Endothelial cell of umbilical vein (primary cell): ENCODE measurements around the gene ZNRF1. TPM values are rescaled to one million over a fixed set of nuclear protein-coding genes. Genes with fewer than 3 reads are reported as not detected.
A peak's percentile ranks its signal among the peaks of the same experiment; 100 is the strongest.

Experiments
- BruUV-seq: library from RNA; stranded (reverse); fragments of 400-500 nt; replicated peaks from 2 replicates; lab custom pipeline; 2021; lab: Mats Ljungman, UMichigan
- CTCF ChIA-PET: fragments of 300-600, 350-600 bp; sonication (Branson Sonifier 250); formaldehyde crosslinking; loops from one replicate; lab custom pipeline; 2021; ENCODE audit warnings: antibody characterized with exemption, inconsistent platforms; lab: Charles Lee
- POLR2A ChIA-PET: fragments of 300-600, 350-600 bp; sonication (Branson Sonifier 250); formaldehyde crosslinking; loops from one replicate; lab custom pipeline; 2021; ENCODE audit warnings: antibody characterized with exemption, inconsistent platforms; lab: Charles Lee
- DNase-seq: peaks from one replicate; pipeline ENCODE4 v3.0.0-alpha.2; 2011; ENCODE audit warnings: low read depth, low spot score
- FAIRE-seq: peaks from 2 replicates; lab custom pipeline; 2011; peaks lifted over from hg19 to GRCh38; lab: Jason Lieb, UNC
- H2AFZ ChIP-seq: 2 replicates; pipeline ENCODE4 v1.6.0; 2012; ENCODE audit warnings: low read depth, low read length, control low read depth, inconsistent platforms
- H3K27ac ChIP-seq: 2 replicates; pipeline ENCODE4 v1.5.1; 2011; ENCODE audit warnings: low read depth, mild to moderate bottlenecking, control low read depth, low read length, moderate library complexity; ENCODE audit not compliant: insufficient read depth
- H3K27me3 ChIP-seq, 2 experiments: 2 replicates each; pipeline versions ENCODE4 v1.6.0 to v1.6.1; 2011; ENCODE audit warnings: low read length in 2 of 2, mixed read lengths in 1 of 2; ENCODE audit not compliant: control insufficient read depth in 2 of 2, insufficient read depth in 2 of 2
- H3K36me3 ChIP-seq, 2 experiments: 2 replicates in 1 of 2; 3 replicates in 1 of 2; pipeline ENCODE4 v1.5.1; 2011; ENCODE audit warnings: low read length in 2 of 2, mild to moderate bottlenecking in 1 of 2, moderate library complexity in 1 of 2; ENCODE audit not compliant: control insufficient read depth in 2 of 2, insufficient read depth in 2 of 2; ENCODE audit errors: extremely low read depth in 1 of 2
- H3K4me1 ChIP-seq: 3 replicates; pipeline ENCODE4 v1.5.1; 2011; ENCODE audit warnings: mild to moderate bottlenecking, low read length; ENCODE audit not compliant: control insufficient read depth, insufficient read depth; ENCODE audit errors: extremely low read depth
- H3K4me2 ChIP-seq: 2 replicates; pipeline ENCODE4 v1.6.1; 2011; ENCODE audit warnings: low read length, control low read depth, mixed read lengths; ENCODE audit not compliant: insufficient read depth
- H3K4me3 ChIP-seq, 3 experiments: fragments of 200-600 bp in 1 of 3; sonication (generic), shearing (Covaris generic) in 1 of 3; replicated peaks in 1 of 3; 2 replicates each; pipeline ENCODE4 v1.5.1; 2011 to 2016; ENCODE audit warnings: control low read depth in 3 of 3, low read length in 3 of 3, mild to moderate bottlenecking in 2 of 3, inconsistent platforms in 1 of 3, low read depth in 1 of 3, moderate library complexity in 1 of 3; ENCODE audit not compliant: insufficient read depth in 1 of 3
- H3K79me2 ChIP-seq: 2 replicates; pipeline ENCODE4 v1.6.0; 2012; ENCODE audit warnings: low read length, inconsistent platforms; ENCODE audit not compliant: control insufficient read depth, insufficient read depth
- H3K9ac ChIP-seq: replicated peaks from 2 replicates; pipeline ENCODE3; 2011; ENCODE audit warnings: low read length, control low read depth; ENCODE audit not compliant: insufficient read depth; ENCODE audit errors: extremely low read depth
- H3K9me1 ChIP-seq: replicated peaks from 3 replicates; pipeline ENCODE4 v1.6.0; 2011; ENCODE audit warnings: mild to moderate bottlenecking, low read length; ENCODE audit not compliant: control insufficient read depth, insufficient read depth; ENCODE audit errors: extremely low read depth
- H3K9me3 ChIP-seq: replicated peaks from 2 replicates; pipeline ENCODE4 v1.5.1; 2012; ENCODE audit warnings: low read length, inconsistent platforms; ENCODE audit not compliant: control insufficient read depth, insufficient read depth
- H4K20me1 ChIP-seq: replicated peaks from 2 replicates; pipeline ENCODE3; 2011; ENCODE audit warnings: mild to moderate bottlenecking, low read length; ENCODE audit not compliant: control insufficient read depth, insufficient read depth; ENCODE audit errors: extremely low read depth
- CTCF ChIP-seq, 2 donors: IDR thresholded peaks; 1 replicate in 1 of 2; 2 replicates in 1 of 2; pipeline ENCODE4 v1.5.1; 2011; ENCODE audit warnings: low read length in 2 of 2, mild to moderate bottlenecking in 2 of 2, moderate library complexity in 2 of 2, control low read depth in 1 of 2, inconsistent platforms in 1 of 2, low read depth in 1 of 2; ENCODE audit not compliant: insufficient read depth in 1 of 2; ENCODE audit errors: extremely low read depth in 1 of 2
- EZH2 ChIP-seq: IDR thresholded peaks from 2 replicates; pipeline ENCODE4 v1.6.1; 2012; ENCODE audit warnings: borderline replicate concordance, low read depth, mild to moderate bottlenecking, moderate library complexity, low read length, inconsistent platforms; ENCODE audit not compliant: severe bottlenecking
- FOS ChIP-seq: IDR thresholded peaks from 2 replicates; pipeline ENCODE4 v1.6.1; 2011; ENCODE audit warnings: mild to moderate bottlenecking, low read length, moderate library complexity, borderline replicate concordance; ENCODE audit not compliant: insufficient read depth
- GATA2 ChIP-seq: IDR thresholded peaks from 2 replicates; pipeline ENCODE4 v1.7.0; 2011; ENCODE audit warnings: low read depth, mild to moderate bottlenecking, moderate library complexity, mixed read lengths, low read length; ENCODE audit not compliant: insufficient read length, insufficient read depth
- JUN ChIP-seq: IDR thresholded peaks from 2 replicates; pipeline ENCODE4 v1.6.1; 2011; ENCODE audit warnings: borderline replicate concordance, low read depth; ENCODE audit not compliant: insufficient read length, insufficient read depth
- MAX ChIP-seq: IDR thresholded peaks from 2 replicates; pipeline ENCODE4 v1.6.1; 2011; ENCODE audit not compliant: insufficient read depth, insufficient read length
- MYC ChIP-seq: IDR thresholded peaks from one replicate; pipeline ENCODE4 v1.6.1; 2011; ENCODE audit warnings: mild to moderate bottlenecking, low read depth, low read length
- POLR2A ChIP-seq: IDR thresholded peaks from 2 replicates; pipeline ENCODE4 v1.6.1; 2012; ENCODE audit warnings: low read depth, mild to moderate bottlenecking, control low read depth, low read length
- POLR2AphosphoS5 ChIP-seq: IDR thresholded peaks from 2 replicates; pipeline ENCODE4 v1.6.1; 2012; ENCODE audit warnings: low read depth, mild to moderate bottlenecking, control low read depth, low read length, moderate library complexity; ENCODE audit not compliant: insufficient read depth
- dilution Hi-C: fragments of 300-500 bp; cut with MboI; formaldehyde crosslinking; loops from one replicate; pipeline ENCODE4 v1.15.0; 2019; ENCODE audit warnings: low sequenced_read_pairs; ENCODE audit not compliant: extremely low pct_ligation_motif_present
- intact Hi-C: fragments of 100-400 bp; cut with micrococcal nuclease; formaldehyde crosslinking; loops from one replicate; pipeline ENCODE4 v1.10.0; 2022
- polyA plus RNA-seq, 4 experiments: library from polyadenylated mRNA; depleted of rRNA in 3 of 4; stranded (reverse) in 3 of 4; unstranded in 1 of 4; fragments of >200 nt; gene quantifications; 2 replicates each; pipeline versions ENCODE4 v1.2.1 to v1.2.3, GENCODE V29; 2011 to 2012; ENCODE audit warnings: missing spikeins in 1 of 4
- total RNA-seq: library from RNA; stranded (reverse); gene quantifications from 2 replicates; pipeline ENCODE4 v1.2.3, GENCODE V29; 2021

The ZNRF1 gene
- total and polyA plus RNA-seq, 2 donors (not counting 3 experiments of a cell fraction or from before 2014, with no cell fraction given): 23.7 to 34.9 TPM

- Histone ChIP-seq H3K79me2 (peaks cover 11% of the 10 kb centered on the region), H3K4me1 (peaks cover 26% of the 10 kb centered on the region), H3K4me3 (no peak overlapping the region), H3K9me1 (no peaks in the 10 kb centered on the region), H4K20me1 (no peaks in the 10 kb centered on the region), H3K9me3 (no peaks in the 10 kb centered on the region), H3K27ac (peak overlapping the region; percentile 45), H3K9ac (no peak overlapping the region), H3K4me2 (peak overlapping the region; percentile 55), H2AFZ (no peak overlapping the region), H3K36me3 (no peaks in the 10 kb centered on the region), H3K27me3 (no peaks in the 10 kb centered on the region)
- CTCF ChIA-PET: interaction anchor here (0.6 to 3.6 kb wide), 10 partner anchors 11 to 89 kb away, joined by 3 to 28 read pairs (median 4); partner anchors contain the start of gene ZNRF1
- peak; percentile 97 for FAIRE-seq
- DNase-seq: peak; percentile 96
- no TSS peak for BruUV-seq
- TF ChIP-seq POLR2AphosphoS5 (peak; percentile 84), CTCF (IDR thresholded peaks at IDR 0.05; ENCODE audit: extremely low read depth in 1 of 2, insufficient read depth in 1 of 2, low read depth in 1 of 2, low read length in 2 of 2) (no peak), MAX (no peak), POLR2A (peak; percentile 71), FOS (no peak), JUN (peak; percentile 11), GATA2 (peak; percentile 49), MYC (no peak), EZH2 (no peak)
- intact Hi-C loops: loop anchor here (1.0 kb wide), 3 partner anchors 12 to 75 kb away; no protein-coding TSS in a partner anchor
- POLR2A ChIA-PET: interaction anchor here (0.9 to 1.0 kb wide), 2 partner anchors 55 to 102 kb away, joined by 3 read pairs; partner anchors contain the start of gene WDR59
- dilution Hi-C loops: no loop called here
These were observed 88.7 kb downstream of the ZNRF1 start for GRCh38 chr16:75087375-75087979.
